ENCODE measurements around the gene NPY1R. TPM values are rescaled to one million over a fixed set of nuclear protein-coding genes. Genes with fewer than 3 reads are reported as not detected.

The NPY1R gene
- total and polyA plus RNA-seq, 10 of the 15 experiments (the other 5 are each of a cell fraction or from before 2014, with no cell fraction given), result not detected

DNA sequence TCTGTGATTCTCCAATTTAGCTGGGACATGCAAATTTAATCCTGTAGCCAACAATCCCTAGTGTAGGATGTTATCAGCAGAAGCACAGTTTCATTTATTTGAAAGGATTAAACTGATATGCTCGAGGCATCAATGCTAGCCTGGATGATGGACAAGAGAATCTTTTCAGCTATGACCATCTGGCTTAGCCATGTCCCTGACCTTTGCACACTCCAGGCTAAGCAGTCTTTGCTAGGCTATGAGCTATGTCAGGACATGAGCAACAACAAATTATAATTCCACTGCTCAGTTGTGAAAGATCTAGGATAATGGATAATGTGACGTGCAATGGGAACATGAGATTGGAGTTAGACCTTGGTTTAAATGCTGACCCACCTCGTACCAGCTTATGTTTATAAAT is 32.0 kb downstream of the NPY1R start:
- intact Hi-C loops (cut with micrococcal nuclease; ENCODE audit: unreplicated experiment) (no loop called here), in situ Hi-C loops (cut with MboI) (no loop called here)
- CTCF ChIA-PET, result no interaction called here
- TF ChIP-seq ZSCAN29 (IDR thresholded peaks at IDR 0.05) (no peak), SIN3A (IDR thresholded peaks at IDR 0.05; ENCODE audit: low read depth, low read length) (no peak)
- Histone ChIP-seq H3K9me3 (replicated peaks; ENCODE audit: control insufficient read depth, insufficient read depth, low read length) (no peaks in the 10 kb centered on the region), H2AFZ (ENCODE audit: control insufficient read depth, low read depth, low read length) (no peak overlapping the region), H3K4me2 (ENCODE audit: control insufficient read depth, insufficient read depth) (no peak overlapping the region), H3K36me3 (ENCODE audit: control insufficient read depth in 2 of 2, insufficient read depth in 2 of 2, low read length in 1 of 2) (no peaks in the 10 kb centered on the region), H3K79me2 (ENCODE audit: control insufficient read depth, insufficient read depth, low read length) (no peaks in the 10 kb centered on the region), H3K9ac (ENCODE audit: control insufficient read depth, insufficient read depth, low read length) (no peak overlapping the region), H3K4me1 (ENCODE audit: control insufficient read depth, insufficient read depth, low read length) (no peaks in the 10 kb centered on the region), H4K20me1 (ENCODE audit: control insufficient read depth, insufficient read depth) (no peaks in the 10 kb centered on the region), H3K27me3 (replicated peaks in 1 of 2; ENCODE audit: control insufficient read depth in 2 of 2, insufficient read depth in 2 of 2, low read length in 1 of 2) (no peaks in the 10 kb centered on the region), H3K4me3 (no peak overlapping the region), H3K27ac (ENCODE audit: control insufficient read depth, insufficient read depth) (no peak overlapping the region)
- RAD21 ChIA-PET (ENCODE audit: unreplicated experiment), result no interaction called here
- DNase-seq (ENCODE audit: low read depth, low spot score), result no peak
- WGBS (ENCODE audit: insufficient coverage, insufficient replicate concordance, low lambda C conversion rate, missing lambda C conversion rate), result 2% methylated on average over 3 of the region's 3 CpGs
- SMC1A ChIA-PET (ENCODE audit: uncharacterized antibody, unreplicated experiment), result no interaction called here
- BruUV-seq (replicated peaks), result no TSS peak
- FAIRE-seq, result no peak
- ATAC-seq, result no peak
- POLR2A ChIA-PET, result no interaction called here

DNA sequence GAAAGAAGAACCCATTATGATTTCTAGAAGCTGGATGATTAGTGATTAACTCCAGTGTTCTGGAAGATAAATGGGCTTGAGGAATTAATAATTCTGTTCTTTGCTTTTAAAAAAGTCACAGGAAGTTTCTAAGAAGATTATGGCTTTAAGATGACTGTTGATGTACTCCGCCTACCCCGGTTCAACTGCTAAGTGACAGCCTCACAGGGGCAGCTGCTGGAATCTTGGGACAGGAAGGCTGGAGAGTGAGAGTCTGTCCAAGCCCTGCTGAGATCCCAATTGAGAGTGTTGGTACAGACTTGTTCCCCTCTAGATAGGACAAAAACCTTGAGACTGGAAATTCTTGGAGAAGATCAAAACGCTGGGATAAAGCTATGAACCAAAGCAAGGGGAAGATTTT is 37.3 kb downstream of the NPY1R start:
- ATAC-seq, result no peak
- no peak overlapping the region for H3K9ac ChIP-seq (ENCODE audit: control insufficient read depth, insufficient read depth, low read length)
- SMC1A ChIA-PET (ENCODE audit: uncharacterized antibody, unreplicated experiment), result interaction anchor here (1.4 kb wide), 1 partner anchor 14 kb away, joined by 3 read pairs; no protein-coding TSS in a partner anchor
- WGBS (ENCODE audit: insufficient coverage, insufficient replicate concordance, low lambda C conversion rate, missing lambda C conversion rate), result 6% methylated on average over 3 of the region's 3 CpGs
- no peaks in the 10 kb centered on the region for H3K27me3 ChIP-seq (replicated peaks in 1 of 2; ENCODE audit: control insufficient read depth in 2 of 2, insufficient read depth in 2 of 2, low read length in 1 of 2)
- no peak overlapping the region for H3K27ac ChIP-seq (ENCODE audit: control insufficient read depth, insufficient read depth)
- DNase-seq (ENCODE audit: low read depth, low spot score), result no peak
- no peaks in the 10 kb centered on the region for H4K20me1 ChIP-seq (ENCODE audit: control insufficient read depth, insufficient read depth)
- RAD21 ChIA-PET (ENCODE audit: unreplicated experiment), result no interaction called here
- H3K36me3 ChIP-seq (ENCODE audit: control insufficient read depth in 2 of 2, insufficient read depth in 2 of 2, low read length in 1 of 2), result no peaks in the 10 kb centered on the region
- POLR2A ChIA-PET, result no interaction called here
- no peaks in the 10 kb centered on the region for H3K4me1 ChIP-seq (ENCODE audit: control insufficient read depth, insufficient read depth, low read length)
- H3K9me3 ChIP-seq (replicated peaks; ENCODE audit: control insufficient read depth, insufficient read depth, low read length), result no peaks in the 10 kb centered on the region
- in situ Hi-C loops (cut with MboI), result no loop called here
- no TSS peak for BruUV-seq (replicated peaks)
- H2AFZ ChIP-seq (ENCODE audit: control insufficient read depth, low read depth, low read length), result no peak overlapping the region
- intact Hi-C loops (cut with micrococcal nuclease; ENCODE audit: unreplicated experiment), result no loop called here
- H3K79me2 ChIP-seq (ENCODE audit: control insufficient read depth, insufficient read depth, low read length), result no peaks in the 10 kb centered on the region
- no peak for FAIRE-seq
- no peak overlapping the region for H3K4me2 ChIP-seq (ENCODE audit: control insufficient read depth, insufficient read depth)
- H3K4me3 ChIP-seq, result no peak overlapping the region
- CTCF ChIA-PET, result no interaction called here
- no peak for TF ChIP-seq EZH2 (IDR thresholded peaks at IDR 0.05; ENCODE audit: borderline replicate concordance, control insufficient read depth, low read depth, low read length)
- TF ChIP-seq HDGF (IDR thresholded peaks at IDR 0.05), result no peak
- no peak for TF ChIP-seq LARP7 (IDR thresholded peaks at IDR 0.05)
- no peak for TF ChIP-seq TARDBP (IDR thresholded peaks at IDR 0.05; ENCODE audit: borderline replicate concordance)
- TF ChIP-seq POLR2A (IDR thresholded peaks at IDR 0.05; ENCODE audit: low read depth, low read length), result no peak
- TF ChIP-seq, protein P1, sequence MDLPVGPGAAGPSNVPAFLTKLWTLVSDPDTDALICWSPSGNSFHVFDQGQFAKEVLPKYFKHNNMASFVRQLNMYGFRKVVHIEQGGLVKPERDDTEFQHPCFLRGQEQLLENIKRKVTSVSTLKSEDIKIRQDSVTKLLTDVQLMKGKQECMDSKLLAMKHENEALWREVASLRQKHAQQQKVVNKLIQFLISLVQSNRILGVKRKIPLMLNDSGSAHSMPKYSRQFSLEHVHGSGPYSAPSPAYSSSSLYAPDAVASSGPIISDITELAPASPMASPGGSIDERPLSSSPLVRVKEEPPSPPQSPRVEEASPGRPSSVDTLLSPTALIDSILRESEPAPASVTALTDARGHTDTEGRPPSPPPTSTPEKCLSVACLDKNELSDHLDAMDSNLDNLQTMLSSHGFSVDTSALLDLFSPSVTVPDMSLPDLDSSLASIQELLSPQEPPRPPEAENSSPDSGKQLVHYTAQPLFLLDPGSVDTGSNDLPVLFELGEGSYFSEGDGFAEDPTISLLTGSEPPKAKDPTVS (IDR thresholded peaks at IDR 0.05; ENCODE audit: low read depth, low read length), result no peak
- TF ChIP-seq, protein P2, sequence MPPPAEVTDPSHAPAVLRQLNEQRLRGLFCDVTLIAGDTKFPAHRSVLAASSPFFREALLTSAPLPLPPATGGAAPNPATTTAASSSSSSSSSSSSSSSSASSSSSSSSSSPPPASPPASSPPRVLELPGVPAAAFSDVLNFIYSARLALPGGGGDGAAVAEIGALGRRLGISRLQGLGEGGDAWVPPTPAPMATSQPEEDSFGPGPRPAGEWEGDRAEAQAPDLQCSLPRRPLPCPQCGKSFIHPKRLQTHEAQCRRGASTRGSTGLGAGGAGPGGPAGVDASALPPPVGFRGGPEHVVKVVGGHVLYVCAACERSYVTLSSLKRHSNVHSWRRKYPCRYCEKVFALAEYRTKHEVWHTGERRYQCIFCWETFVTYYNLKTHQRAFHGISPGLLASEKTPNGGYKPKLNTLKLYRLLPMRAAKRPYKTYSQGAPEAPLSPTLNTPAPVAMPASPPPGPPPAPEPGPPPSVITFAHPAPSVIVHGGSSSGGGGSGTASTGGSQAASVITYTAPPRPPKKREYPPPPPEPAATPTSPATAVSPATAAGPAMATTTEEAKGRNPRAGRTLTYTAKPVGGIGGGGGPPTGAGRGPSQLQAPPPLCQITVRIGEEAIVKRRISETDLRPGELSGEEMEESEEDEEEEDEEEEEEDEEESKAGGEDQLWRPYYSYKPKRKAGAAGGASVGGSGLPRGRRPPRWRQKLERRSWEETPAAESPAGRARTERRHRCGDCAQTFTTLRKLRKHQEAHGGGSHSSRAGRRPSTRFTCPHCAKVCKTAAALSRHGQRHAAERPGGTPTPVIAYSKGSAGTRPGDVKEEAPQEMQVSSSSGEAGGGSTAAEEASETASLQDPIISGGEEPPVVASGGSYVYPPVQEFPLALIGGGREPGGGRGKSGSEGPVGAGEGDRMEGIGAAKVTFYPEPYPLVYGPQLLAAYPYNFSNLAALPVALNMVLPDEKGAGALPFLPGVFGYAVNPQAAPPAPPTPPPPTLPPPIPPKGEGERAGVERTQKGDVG (CRISPR knock-in tag; IDR thresholded peaks at IDR 0.05), result no peak
- no peak for TF ChIP-seq WRNIP1 (IDR thresholded peaks at IDR 0.05; ENCODE audit: borderline replicate concordance, low read depth, low read length)
- no peak for TF ChIP-seq IRF4 (IDR thresholded peaks at IDR 0.05; ENCODE audit: low read depth, low read length)
- TF ChIP-seq, protein P3, sequence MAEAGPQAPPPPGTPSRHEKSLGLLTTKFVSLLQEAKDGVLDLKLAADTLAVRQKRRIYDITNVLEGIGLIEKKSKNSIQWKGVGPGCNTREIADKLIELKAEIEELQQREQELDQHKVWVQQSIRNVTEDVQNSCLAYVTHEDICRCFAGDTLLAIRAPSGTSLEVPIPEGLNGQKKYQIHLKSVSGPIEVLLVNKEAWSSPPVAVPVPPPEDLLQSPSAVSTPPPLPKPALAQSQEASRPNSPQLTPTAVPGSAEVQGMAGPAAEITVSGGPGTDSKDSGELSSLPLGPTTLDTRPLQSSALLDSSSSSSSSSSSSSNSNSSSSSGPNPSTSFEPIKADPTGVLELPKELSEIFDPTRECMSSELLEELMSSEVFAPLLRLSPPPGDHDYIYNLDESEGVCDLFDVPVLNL (IDR thresholded peaks at IDR 0.05; ENCODE audit: low read depth, low read length), result no peak
